ENCODE measurements around the gene PRKCZ.

PRKCZ gene

GRCh38 chr1:2004856-2005255 is 45.4 kb upstream of the PRKCZ start:
- peaks cover 50% of the 10 kb centered on the region for H3K27me3 Mint-ChIP-seq (ENCODE audit: low read depth)
- no peaks in the 10 kb centered on the region for H3K4me1 Mint-ChIP-seq

GRCh38 chr1:2009101-2010053 is 40.8 kb upstream of the PRKCZ start:
- Mint-ChIP-seq H3K4me3 (no peak overlapping the region), H3K36me3 (ENCODE audit: low read depth) (no peaks in the 10 kb centered on the region), H3K27ac (no peak overlapping the region), H3K9me3 (no peaks in the 10 kb centered on the region), H3K4me1 (no peaks in the 10 kb centered on the region), H3K27me3 (ENCODE audit: low read depth) (peaks cover 55% of the 10 kb centered on the region)
- no peak for TF ChIP-seq CTCF (IDR thresholded peaks at IDR 0.05; ENCODE audit: unreplicated experiment in 3 of 3)

More at GRCh38 chr1:2004856-2005255, 45.4 kb upstream of the PRKCZ start:
- H3K9me3 Mint-ChIP-seq = no peaks in the 10 kb centered on the region
- H3K4me3 Mint-ChIP-seq = peak overlapping the region in 1 of 3 experiments; percentile 30
- H3K27ac Mint-ChIP-seq = no peak overlapping the region
- no peaks in the 10 kb centered on the region for H3K36me3 Mint-ChIP-seq (ENCODE audit: low read depth)
- no peak for TF ChIP-seq CTCF (IDR thresholded peaks at IDR 0.05; ENCODE audit: unreplicated experiment in 3 of 3)

GRCh38 chr1:2014181-2014580 is 36.0 kb upstream of the PRKCZ start:
- Mint-ChIP-seq H3K9me3 (peaks cover 3% of the 10 kb centered on the region), H3K36me3 (ENCODE audit: low read depth) (no peaks in the 10 kb centered on the region), H3K27me3 (ENCODE audit: low read depth) (peaks cover 69% of the 10 kb centered on the region), H3K4me3 (no peak overlapping the region), H3K4me1 (peaks cover 5% of the 10 kb centered on the region), H3K27ac (no peak overlapping the region)
- no peak for TF ChIP-seq CTCF (IDR thresholded peaks at IDR 0.05; ENCODE audit: unreplicated experiment in 3 of 3)

- no peak overlapping the region for H3K4me3 Mint-ChIP-seq
- H3K9me3 Mint-ChIP-seq = peaks cover 3% of the 10 kb centered on the region
- peaks cover 66% of the 10 kb centered on the region for H3K27me3 Mint-ChIP-seq (ENCODE audit: low read depth)
- H3K27ac Mint-ChIP-seq = no peak overlapping the region
- TF ChIP-seq CTCF (IDR thresholded peaks at IDR 0.05; ENCODE audit: unreplicated experiment in 3 of 3) = no peak
- H3K36me3 Mint-ChIP-seq (ENCODE audit: low read depth) = no peaks in the 10 kb centered on the region
- peaks cover 5% of the 10 kb centered on the region for H3K4me1 Mint-ChIP-seq
Measured at GRCh38 chr1:2014741-2015735, 35.2 kb upstream of the PRKCZ start.

- H3K9me3 Mint-ChIP-seq = peaks cover 3% of the 10 kb centered on the region
- H3K4me1 Mint-ChIP-seq = peaks cover 5% of the 10 kb centered on the region
- no peak for TF ChIP-seq CTCF (IDR thresholded peaks at IDR 0.05; ENCODE audit: unreplicated experiment in 3 of 3)
- peaks cover 66% of the 10 kb centered on the region for H3K27me3 Mint-ChIP-seq (ENCODE audit: low read depth)
- H3K27ac Mint-ChIP-seq = no peak overlapping the region
- no peaks in the 10 kb centered on the region for H3K36me3 Mint-ChIP-seq (ENCODE audit: low read depth)
- peak overlapping the region in 1 of 3 experiments; percentile 25 for H3K4me3 Mint-ChIP-seq
Measured at GRCh38 chr1:2016123-2016522, 34.1 kb upstream of the PRKCZ start.
